Mesothelial cell of epicardium (in vitro differentiated cells): ENCODE data around the gene MROH7. TPM values are rescaled to one million over a fixed set of nuclear protein-coding genes. Genes with fewer than 3 reads are reported as not detected.

Source experiments
- DNase-seq, 2 experiments: peaks; one replicate each; pipeline ENCODE4 v3.0.0; 2021; ENCODE audit warnings: low spot score in 2 of 2; ENCODE audit not compliant: unreplicated experiment in 2 of 2
- H3K27ac Mint-ChIP-seq: 2 replicates; pipeline ENCODE4 v1.8.0; 2021; ENCODE audit warnings: mixed read lengths
- H3K27me3 Mint-ChIP-seq: 2 replicates; pipeline ENCODE4 v1.8.0; 2021; ENCODE audit warnings: low read depth, mixed read lengths
- H3K36me3 Mint-ChIP-seq: 2 replicates; pipeline ENCODE4 v1.8.0; 2021; ENCODE audit warnings: mixed read lengths
- H3K4me1 Mint-ChIP-seq: 2 replicates; pipeline ENCODE4 v1.8.0; 2021; ENCODE audit warnings: mixed read lengths
- H3K4me3 Mint-ChIP-seq: 2 replicates; pipeline ENCODE4 v1.8.0; 2021; ENCODE audit warnings: mild to moderate bottlenecking, moderate library complexity, mixed read lengths
- H3K9me3 Mint-ChIP-seq: 2 replicates; pipeline ENCODE4 v1.8.0; 2021; ENCODE audit warnings: mixed read lengths
- CTCF ChIP-seq: fragments of 200-600 bp; sonication (generic); IDR thresholded peaks from one replicate; pipeline ENCODE4 v1.5.0; 2021; ENCODE audit warnings: antibody characterized with exemption; ENCODE audit not compliant: unreplicated experiment
- total RNA-seq: library from RNA; stranded (reverse); gene quantifications from 3 replicates; pipeline ENCODE4 v1.2.1, GENCODE V29; 2021

MROH7 gene
- total RNA-seq, 1 donor from 2014 or later, result 4.3 TPM

- Mint-ChIP-seq H3K27me3 (no peaks in the 10 kb centered on the region), H3K4me3 (no peak overlapping the region), H3K27ac (no peak overlapping the region), H3K36me3 (peaks cover 8% of the 10 kb centered on the region), H3K4me1 (no peaks in the 10 kb centered on the region), H3K9me3 (no peaks in the 10 kb centered on the region)
- TF ChIP-seq CTCF, result no peak
- DNase-seq, result no peak
These were observed 44.0 kb upstream of the MROH7 start for GRCh38 chr1:54597455-54598030.

DNA sequence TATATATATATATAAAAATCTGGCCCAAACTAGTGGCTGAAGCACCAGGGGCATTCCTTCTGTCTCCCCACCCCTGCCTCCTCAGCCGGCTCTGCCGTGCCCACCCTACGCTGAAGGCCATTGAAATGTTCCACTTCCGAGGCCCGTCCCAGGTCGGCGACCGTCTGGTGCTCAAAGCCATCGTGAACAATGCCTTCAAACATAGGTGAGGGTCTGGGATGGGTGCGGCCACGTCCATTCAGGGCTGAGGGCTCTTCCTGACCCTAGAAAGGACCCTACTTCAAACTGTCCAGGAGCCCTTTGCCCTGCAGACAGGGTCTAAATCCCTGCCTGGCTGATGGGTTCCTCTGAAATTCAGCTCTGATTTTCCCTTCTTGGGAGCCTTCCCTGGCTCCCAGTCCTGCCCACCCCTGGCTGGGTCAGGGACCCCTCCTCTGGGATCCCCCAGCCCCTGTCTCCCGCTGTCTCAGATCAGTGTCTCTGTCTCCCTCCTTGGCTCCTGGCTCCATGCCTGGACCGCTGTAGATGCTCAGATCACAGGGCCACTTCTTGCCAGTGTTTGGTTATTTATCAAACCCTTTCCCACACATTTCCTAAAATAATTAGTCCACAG is 42.3 kb upstream of the MROH7 start:
- H3K4me3 Mint-ChIP-seq, result no peak overlapping the region

DNA sequence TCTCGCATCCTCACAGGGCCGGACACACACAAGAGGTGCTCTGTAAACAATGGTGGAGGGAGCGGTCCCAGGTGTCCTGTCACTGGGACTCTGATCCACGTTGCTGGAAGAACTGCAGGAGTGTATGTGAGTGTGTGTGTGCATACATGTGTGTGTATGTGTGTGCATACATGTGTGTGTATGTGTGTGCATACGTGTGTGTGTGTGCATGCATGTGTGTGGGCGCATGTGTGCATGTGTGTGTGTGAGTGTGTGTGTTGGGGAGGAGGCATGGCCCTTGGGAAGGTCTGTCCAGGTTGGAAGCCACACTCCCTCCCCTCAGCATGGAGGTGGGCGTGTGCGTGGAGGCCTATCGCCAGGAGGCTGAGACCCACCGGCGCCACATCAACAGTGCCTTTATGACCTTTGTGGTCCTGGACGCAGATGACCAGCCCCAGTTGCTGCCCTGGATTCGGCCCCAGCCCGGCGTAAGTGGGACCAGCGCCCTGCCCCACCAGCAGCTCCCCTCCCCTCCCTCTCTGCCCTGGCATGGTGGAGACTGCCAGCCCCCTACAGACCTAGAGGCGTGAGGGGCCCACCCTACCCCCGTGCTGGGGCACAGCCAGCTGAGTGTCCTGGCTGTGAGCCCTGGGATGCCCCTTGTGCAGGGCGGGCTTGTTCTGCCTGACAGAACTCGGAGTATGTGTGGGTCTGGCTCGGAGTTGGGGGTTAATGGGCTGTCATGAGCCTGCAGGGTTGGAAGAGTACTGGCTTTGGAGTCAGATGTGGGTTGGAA is 40.5 kb upstream of the MROH7 start:
- no peaks in the 10 kb centered on the region for H3K4me1 Mint-ChIP-seq
- H3K4me3 Mint-ChIP-seq, result no peak overlapping the region
- TF ChIP-seq CTCF, result no peak
- DNase-seq, result no peak
- H3K36me3 Mint-ChIP-seq, result peaks cover 8% of the 10 kb centered on the region
- no peak overlapping the region for H3K27ac Mint-ChIP-seq
- H3K9me3 Mint-ChIP-seq, result no peaks in the 10 kb centered on the region
- H3K27me3 Mint-ChIP-seq, result no peaks in the 10 kb centered on the region

More for the DNA sequence above, 42.3 kb upstream of the MROH7 start:
- TF ChIP-seq CTCF, result no peak
- no peak for DNase-seq
- H3K9me3 Mint-ChIP-seq, result no peaks in the 10 kb centered on the region
- no peaks in the 10 kb centered on the region for H3K4me1 Mint-ChIP-seq
- H3K36me3 Mint-ChIP-seq, result peaks cover 8% of the 10 kb centered on the region
- no peaks in the 10 kb centered on the region for H3K27me3 Mint-ChIP-seq
- H3K27ac Mint-ChIP-seq, result no peak overlapping the region

DNA sequence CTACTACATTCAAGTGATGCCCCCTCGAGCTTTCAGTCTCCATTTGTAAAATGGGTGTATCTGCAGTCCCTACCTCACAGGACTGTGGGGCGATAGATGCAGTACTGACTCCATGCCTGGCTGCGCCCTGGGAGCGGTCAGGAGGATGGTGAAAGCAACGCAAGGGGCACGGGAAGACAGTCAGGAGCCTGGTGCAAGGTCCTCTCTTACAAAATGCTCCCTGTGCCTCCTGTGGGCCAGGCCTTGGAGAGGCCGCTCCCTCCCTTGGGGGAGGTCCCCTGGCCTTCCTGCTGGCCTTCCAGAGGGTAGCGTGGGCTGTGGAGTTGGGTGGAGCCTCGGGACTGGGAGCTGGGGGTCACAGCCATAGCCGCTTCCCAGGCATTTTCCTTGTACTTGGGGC is 39.9 kb upstream of the MROH7 start:
- TF ChIP-seq CTCF, result no peak
- no peak for DNase-seq
- H3K9me3 Mint-ChIP-seq, result no peaks in the 10 kb centered on the region
- H3K27ac Mint-ChIP-seq, result no peak overlapping the region
- no peak overlapping the region for H3K4me3 Mint-ChIP-seq
- peaks cover 8% of the 10 kb centered on the region for H3K36me3 Mint-ChIP-seq
- H3K27me3 Mint-ChIP-seq, result no peaks in the 10 kb centered on the region
- no peaks in the 10 kb centered on the region for H3K4me1 Mint-ChIP-seq

DNA sequence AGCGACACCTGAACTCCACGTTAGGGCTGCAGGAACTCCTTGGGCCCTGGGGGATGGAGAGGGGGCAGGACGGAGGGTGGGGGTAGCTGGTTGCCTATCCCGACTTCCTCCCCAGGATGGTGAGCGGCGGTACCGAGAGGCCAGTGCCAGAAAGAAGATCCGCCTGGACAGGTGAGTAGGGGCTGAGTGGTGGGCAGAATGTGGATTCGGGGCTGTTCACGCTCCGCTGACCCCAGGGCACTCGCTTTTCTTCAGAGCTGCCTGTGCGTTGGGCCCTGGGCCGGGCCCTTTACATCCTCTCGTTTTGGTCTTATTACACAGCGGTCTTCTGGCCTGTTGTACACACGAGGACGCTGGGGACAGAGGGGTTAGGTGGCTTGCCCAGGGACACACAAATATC is 39.0 kb upstream of the MROH7 start:
- H3K27ac Mint-ChIP-seq, result no peak overlapping the region

More for the DNA sequence above, 39.0 kb upstream of the MROH7 start:
- Mint-ChIP-seq H3K27me3 (no peaks in the 10 kb centered on the region), H3K4me3 (no peak overlapping the region), H3K4me1 (no peaks in the 10 kb centered on the region), H3K36me3 (peaks cover 5% of the 10 kb centered on the region), H3K9me3 (no peaks in the 10 kb centered on the region)
- no peak for DNase-seq
- TF ChIP-seq CTCF, result no peak
